OCI-LY7 (cell line): ENCODE measurements around the gene NFATC2IP. TPM values are rescaled to one million over a fixed set of nuclear protein-coding genes. Genes with fewer than 3 reads are reported as not detected.

Experiments used
- BruUV-seq: library from RNA; stranded (reverse); fragments of 400-500 nt; replicated peaks from 2 replicates; lab custom pipeline; 2021; lab: Mats Ljungman, UMichigan
- CTCF ChIA-PET: fragments of 300-600 bp; sonication (Branson Sonifier 250); formaldehyde crosslinking; loops from one replicate; lab custom pipeline; 2022; ENCODE audit warnings: antibody characterized with exemption; ENCODE audit not compliant: unreplicated experiment; lab: Charles Lee
- POLR2A ChIA-PET: fragments of 300-600 bp; sonication (Branson Sonifier 250); formaldehyde crosslinking; loops from one replicate; lab custom pipeline; 2022; ENCODE audit warnings: antibody characterized with exemption; lab: Charles Lee
- DNase-seq: peaks from one replicate; pipeline ENCODE4 v3.0.0-alpha.2; 2015; ENCODE audit warnings: low spot score
- H2AFZ ChIP-seq: fragments of 200-600 bp; sonication (generic), shearing (Covaris generic); 2 replicates; pipeline ENCODE4 v1.6.1; 2014; ENCODE audit warnings: mild to moderate bottlenecking, antibody characterized with exemption, low read length, moderate library complexity
- H3K27ac ChIP-seq: fragments of 200-600 bp; sonication (generic); 2 replicates; pipeline ENCODE4 v1.5.1; 2014; ENCODE audit warnings: mixed run types, low read depth, mild to moderate bottlenecking, moderate library complexity, low read length, inconsistent platforms; ENCODE audit not compliant: poor library complexity, severe bottlenecking
- H3K36me3 ChIP-seq: fragments of 200-600 bp; sonication (generic); 2 replicates; pipeline ENCODE4 v1.6.1; 2014; ENCODE audit warnings: mild to moderate bottlenecking, antibody characterized with exemption, low read length, moderate library complexity, mixed read lengths; ENCODE audit not compliant: insufficient read depth
- H3K4me1 ChIP-seq: fragments of 200-600 bp; sonication (generic); 2 replicates; pipeline ENCODE4 v1.5.1; 2014; ENCODE audit warnings: mild to moderate bottlenecking, low read length; ENCODE audit not compliant: insufficient read depth, poor library complexity, severe bottlenecking
- H3K4me2 ChIP-seq: fragments of 200-600 bp; sonication (generic); 2 replicates; pipeline ENCODE4 v1.6.1; 2014; ENCODE audit warnings: mild to moderate bottlenecking, low read length
- H3K4me3 ChIP-seq: fragments of 200-600 bp; sonication (generic); 2 replicates; pipeline ENCODE4 v1.5.1; 2014; ENCODE audit warnings: mild to moderate bottlenecking, low read depth, low read length; ENCODE audit not compliant: poor library complexity, severe bottlenecking
- H3K79me2 ChIP-seq: fragments of 200-600 bp; sonication (generic); 2 replicates; pipeline ENCODE4 v1.6.1; 2016; ENCODE audit warnings: low read depth, mild to moderate bottlenecking, low read length, moderate library complexity, mixed read lengths; ENCODE audit not compliant: insufficient read depth
- H3K9me2 ChIP-seq: fragments of 200-600 bp; sonication (generic); 2 replicates; pipeline ENCODE4 v1.6.1; 2016; ENCODE audit warnings: mild to moderate bottlenecking, low read length, mixed read lengths; ENCODE audit not compliant: insufficient read depth
- H3K9me3 ChIP-seq: fragments of 200-600 bp; sonication (generic); 2 replicates; pipeline ENCODE4 v1.6.1; 2014; ENCODE audit warnings: mild to moderate bottlenecking, mixed run types, low read length, mixed read lengths
- H4K20me1 ChIP-seq: fragments of 200-600 bp; sonication (generic); 2 replicates; pipeline ENCODE4 v1.6.1; 2014; ENCODE audit warnings: mild to moderate bottlenecking, antibody characterized with exemption, low read length, moderate library complexity, mixed read lengths; ENCODE audit not compliant: insufficient read depth
- CTCF ChIP-seq: fragments of 200-600 bp; sonication (generic); conservative IDR thresholded peaks from 2 replicates; pipeline ENCODE4 v1.5.1; 2014; ENCODE audit warnings: mild to moderate bottlenecking, antibody characterized with exemption, low read length, moderate library complexity, mixed read lengths
- EZH2phosphoT487 ChIP-seq: fragments of 200-600 bp; sonication (generic); IDR thresholded peaks from 2 replicates; pipeline ENCODE4 v1.6.1; 2018; ENCODE audit warnings: low read depth, borderline replicate concordance, mild to moderate bottlenecking, mixed run types, antibody characterized with exemption, low read length, moderate library complexity, mixed read lengths
- intact Hi-C: fragments of 100-400 bp; cut with micrococcal nuclease; formaldehyde crosslinking; loops from one replicate; pipeline ENCODE4 v1.10.0; 2022; ENCODE audit not compliant: unreplicated experiment
- total RNA-seq, 2 experiments: library from RNA; depleted of rRNA in 1 of 2; stranded (reverse); fragments of >200 nt in 1 of 2; shearing (Covaris generic) in 1 of 2; gene quantifications; 2 replicates each; pipeline ENCODE4 v1.2.3, GENCODE V29; 2014 to 2022

NFATC2IP gene
- total RNA-seq, 2 experiments from 2014 or later, result 73.0 to 114 TPM

GRCh38 chr16:28991687-28992086, 41.0 kb downstream of the NFATC2IP start:
- POLR2A ChIA-PET, result no interaction called here
- H4K20me1 ChIP-seq, result no peaks in the 10 kb centered on the region
- BruUV-seq, result no TSS peak
- H3K4me3 ChIP-seq, result no peak overlapping the region
- H3K36me3 ChIP-seq, result no peaks in the 10 kb centered on the region
- CTCF ChIA-PET, result no interaction called here
- no peak overlapping the region for H2AFZ ChIP-seq
- no peak overlapping the region for H3K4me2 ChIP-seq
- no peaks in the 10 kb centered on the region for H3K79me2 ChIP-seq
- no peak for DNase-seq
- TF ChIP-seq CTCF (no peak), EZH2phosphoT487 (no peak)
- intact Hi-C loops, result no loop called here
- H3K9me3 ChIP-seq, result no peaks in the 10 kb centered on the region
- no peaks in the 10 kb centered on the region for H3K9me2 ChIP-seq
- no peak overlapping the region for H3K27ac ChIP-seq
- H3K4me1 ChIP-seq, result no peaks in the 10 kb centered on the region

GRCh38 chr16:28992496-28992895, 41.8 kb downstream of the NFATC2IP start:
- no peak overlapping the region for H3K4me2 ChIP-seq
- H2AFZ ChIP-seq, result no peak overlapping the region
- ChIA-PET CTCF (no interaction called here), POLR2A (no interaction called here)
- TF ChIP-seq EZH2phosphoT487 (no peak), CTCF (no peak)
- BruUV-seq, result no TSS peak
- intact Hi-C loops, result no loop called here
- no peaks in the 10 kb centered on the region for H3K9me2 ChIP-seq
- no peaks in the 10 kb centered on the region for H4K20me1 ChIP-seq
- H3K9me3 ChIP-seq, result no peaks in the 10 kb centered on the region
- DNase-seq, result no peak
- H3K27ac ChIP-seq, result no peak overlapping the region
- no peaks in the 10 kb centered on the region for H3K36me3 ChIP-seq
- no peak overlapping the region for H3K4me3 ChIP-seq
- no peaks in the 10 kb centered on the region for H3K4me1 ChIP-seq
- H3K79me2 ChIP-seq, result no peaks in the 10 kb centered on the region

- H3K4me2 ChIP-seq, result no peak overlapping the region
- no peak overlapping the region for H3K27ac ChIP-seq
- H3K36me3 ChIP-seq, result no peaks in the 10 kb centered on the region
- H4K20me1 ChIP-seq, result no peaks in the 10 kb centered on the region
- DNase-seq, result no peak
- ChIA-PET CTCF (no interaction called here), POLR2A (interaction anchor here (0.7 kb wide), 1 partner anchor 381 kb away, joined by 3 read pairs; no protein-coding TSS in a partner anchor)
- TF ChIP-seq CTCF (no peak), EZH2phosphoT487 (no peak)
- H2AFZ ChIP-seq, result no peak overlapping the region
- intact Hi-C loops, result no loop called here
- H3K4me3 ChIP-seq, result no peak overlapping the region
- H3K9me3 ChIP-seq, result no peaks in the 10 kb centered on the region
- peaks cover 5% of the 10 kb centered on the region for H3K4me1 ChIP-seq
- no TSS peak for BruUV-seq
- H3K79me2 ChIP-seq, result no peaks in the 10 kb centered on the region
- no peaks in the 10 kb centered on the region for H3K9me2 ChIP-seq
Observed at GRCh38 chr16:28998837-28999236, 48.1 kb downstream of the NFATC2IP start.
